HK-2 (cell line): Measurements from ENCODE around the gene CLTA.
"Not testable (repeated sequence)": the region's sequence is repeated elsewhere in the genome, so short reads cannot be mapped to it uniquely, and the experiment has no call there.

Experiments
- DNase-seq: peaks from one replicate; pipeline ENCODE4 v3.0.0-alpha.2; 2018; ENCODE audit not compliant: unreplicated experiment

The CLTA gene

GRCh38 chr9:36158122-36158521, 32.6 kb upstream of the CLTA start:
- no peak for DNase-seq

GRCh38 chr9:36158917-36159316, 31.8 kb upstream of the CLTA start:
- no peak for DNase-seq

- DNase-seq = not testable (repeated sequence)
These were observed 31.2 kb upstream of the CLTA start for GRCh38 chr9:36159509-36159908.

DNA sequence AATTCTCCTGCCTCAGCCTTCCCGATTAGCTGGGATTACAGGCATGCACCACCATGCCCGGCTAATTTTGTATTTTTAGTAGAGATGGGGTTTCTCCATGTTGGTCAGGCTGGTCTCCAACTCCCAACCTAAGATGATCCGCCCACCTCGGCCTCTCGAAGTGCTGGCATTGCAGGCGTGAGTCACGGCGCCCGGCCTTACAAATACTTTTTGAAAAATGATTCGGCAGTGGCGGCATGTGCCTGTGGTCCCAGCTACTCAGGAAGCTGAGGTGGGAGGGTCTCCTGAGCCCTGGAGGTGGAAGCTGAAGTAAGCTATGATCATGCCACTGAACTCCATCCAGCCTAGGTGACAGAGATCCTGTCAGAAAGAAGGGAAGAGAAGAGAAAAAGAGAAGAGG, 30.6 kb upstream of the CLTA start:
- not testable (repeated sequence) for DNase-seq

DNA sequence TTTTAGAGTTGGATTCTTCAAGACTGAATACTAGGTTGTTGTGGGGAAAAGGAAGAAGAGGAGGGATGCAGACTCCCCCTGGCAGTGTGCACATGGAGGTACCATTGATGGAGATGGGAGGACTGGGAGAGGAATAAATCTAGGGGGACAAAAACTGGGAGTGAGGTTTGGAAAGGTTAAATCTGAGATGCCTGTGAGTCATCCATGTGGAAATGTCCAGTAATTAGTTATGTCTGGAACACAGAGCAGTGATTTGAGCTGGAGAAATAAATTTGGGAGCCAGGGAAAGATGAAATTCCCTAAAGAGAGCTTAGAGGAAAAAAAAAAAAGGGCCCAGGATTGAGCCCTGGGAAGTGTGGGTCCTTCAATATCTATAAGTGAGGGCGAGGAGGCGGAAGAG, 29.5 kb upstream of the CLTA start:
- no peak for DNase-seq

GRCh38 chr9:36162211-36162738, 28.4 kb upstream of the CLTA start:
- no peak for DNase-seq

DNA sequence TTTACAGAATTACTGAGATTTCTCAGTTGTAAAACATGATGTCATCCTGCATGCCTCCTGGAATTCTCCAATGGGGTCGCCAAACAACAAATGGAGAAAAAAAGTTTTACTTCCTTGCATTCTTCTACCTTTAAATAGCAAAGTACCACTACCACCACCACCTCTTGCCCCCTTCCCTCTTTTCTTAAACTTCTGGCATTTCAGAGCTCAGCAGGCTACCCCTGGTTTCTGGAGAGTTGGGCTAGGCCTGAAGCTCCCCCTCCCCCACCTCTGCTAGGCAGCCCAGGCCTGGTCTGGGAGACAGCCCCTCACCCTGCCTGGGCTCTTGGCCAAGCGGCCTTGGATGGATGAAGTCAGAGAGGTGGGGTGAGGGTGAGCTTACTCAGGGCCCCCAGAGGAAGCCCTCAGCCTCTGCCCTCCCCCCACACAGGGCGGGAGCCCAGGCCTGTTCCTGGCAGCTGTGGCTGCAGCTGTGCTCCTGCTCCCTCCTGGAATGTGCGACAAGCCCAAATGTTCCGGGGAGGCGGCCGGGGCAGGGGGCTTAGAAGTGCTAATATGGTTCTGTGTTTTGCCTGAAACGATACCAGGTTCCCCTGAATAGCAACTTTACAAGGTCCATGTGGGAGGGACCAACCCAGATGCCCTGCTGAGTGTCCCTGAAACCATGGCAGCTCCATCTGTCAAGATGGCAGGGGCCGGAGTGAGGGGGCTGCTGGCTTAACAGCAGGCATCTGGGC, 27.5 kb upstream of the CLTA start:
- peak; percentile 71 for DNase-seq

DNA sequence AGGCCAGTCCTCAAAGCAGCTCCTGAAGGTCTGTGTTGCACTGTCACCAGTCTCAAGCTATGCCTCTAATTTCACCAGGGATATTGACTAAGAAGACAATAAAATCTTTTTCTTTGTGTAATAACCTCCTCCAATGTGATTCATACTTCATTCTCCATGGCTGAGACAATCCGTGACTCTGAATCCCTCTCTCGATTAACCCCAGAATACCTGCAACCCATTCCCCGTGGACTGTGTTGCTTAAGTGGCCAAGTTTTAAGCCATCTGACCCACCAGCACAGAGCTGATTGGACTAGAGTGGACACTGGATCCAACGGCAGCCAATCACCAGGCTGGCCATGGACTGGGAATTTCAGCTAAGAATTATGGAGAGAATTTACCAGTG, 26.9 kb upstream of the CLTA start:
- DNase-seq = no peak

DNA sequence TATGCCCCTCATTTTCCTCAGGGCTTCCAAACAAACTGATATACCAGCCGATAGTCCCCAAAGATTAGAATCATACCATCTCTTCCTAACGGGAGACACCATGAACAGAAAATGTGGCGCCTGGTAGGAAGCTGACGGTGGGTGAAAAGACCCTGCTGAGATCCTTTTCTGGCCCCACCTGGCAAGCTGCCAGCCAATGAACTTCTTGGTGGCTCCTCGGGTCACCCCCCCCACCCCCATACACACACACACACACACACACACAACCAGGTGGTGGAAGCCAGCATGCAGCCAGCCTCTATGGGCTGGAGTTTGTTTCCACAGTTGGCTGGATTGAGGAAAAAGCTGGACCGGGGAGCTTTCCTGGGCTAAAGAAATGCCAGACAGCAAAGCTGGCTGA, 26.3 kb upstream of the CLTA start:
- DNase-seq = no peak

GRCh38 chr9:36164989-36165388, 25.7 kb upstream of the CLTA start:
- DNase-seq = no peak

DNA sequence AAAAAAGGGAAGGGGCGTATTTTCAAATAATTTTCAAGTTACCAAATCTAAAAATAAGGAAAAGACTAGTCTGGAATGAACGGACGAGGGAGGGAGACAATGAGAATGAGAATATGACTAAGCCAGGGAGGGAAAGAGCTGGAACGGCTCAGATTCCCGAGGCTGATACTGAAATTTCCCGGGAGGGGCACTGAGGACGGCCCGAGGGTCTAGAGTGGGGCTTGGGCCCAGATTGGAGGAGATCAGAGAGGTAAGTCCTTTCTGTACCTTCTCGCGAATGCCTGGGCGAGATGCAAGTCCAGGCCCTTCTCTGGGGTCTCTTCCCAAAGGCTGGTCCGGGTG, 24.9 kb upstream of the CLTA start:
- no peak for DNase-seq

DNA sequence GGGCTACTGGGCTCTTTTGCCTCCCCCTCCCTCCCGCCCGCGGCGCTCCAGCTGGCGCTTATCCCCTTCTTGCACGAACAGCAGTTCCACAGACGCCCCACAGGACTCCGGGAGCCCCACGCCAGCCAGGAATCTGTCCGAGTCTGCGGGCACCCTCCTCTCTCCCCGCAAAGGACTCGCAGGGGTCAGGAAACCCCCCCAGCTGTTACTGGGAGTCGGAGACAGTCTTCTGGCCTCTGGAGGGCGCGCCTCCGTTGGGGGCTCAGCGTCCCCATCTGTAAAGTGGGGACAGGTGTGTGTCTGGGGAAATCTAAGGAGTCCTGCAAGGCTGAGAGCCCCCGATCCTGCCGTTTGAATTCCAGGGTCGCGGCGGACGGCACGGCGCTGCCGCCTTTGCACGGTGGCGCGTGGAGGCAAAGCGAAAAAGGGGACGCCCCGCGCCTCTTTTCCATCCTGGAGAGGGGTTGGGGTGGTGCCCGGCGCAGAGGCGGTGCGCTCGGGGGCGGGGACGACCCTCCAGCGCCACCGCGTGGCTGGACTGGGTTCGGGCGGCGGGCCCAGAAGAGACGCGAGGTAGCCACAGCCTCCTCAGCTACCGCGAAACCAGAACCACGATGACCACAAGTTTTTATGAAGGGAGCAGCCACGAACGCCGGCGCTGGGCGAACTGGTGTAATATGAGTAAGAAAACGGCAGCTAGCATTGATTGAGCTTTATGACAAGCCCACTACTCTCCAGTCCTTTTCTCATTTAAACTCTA, 24.4 kb upstream of the CLTA start:
- peak; percentile 78 for DNase-seq

DNA sequence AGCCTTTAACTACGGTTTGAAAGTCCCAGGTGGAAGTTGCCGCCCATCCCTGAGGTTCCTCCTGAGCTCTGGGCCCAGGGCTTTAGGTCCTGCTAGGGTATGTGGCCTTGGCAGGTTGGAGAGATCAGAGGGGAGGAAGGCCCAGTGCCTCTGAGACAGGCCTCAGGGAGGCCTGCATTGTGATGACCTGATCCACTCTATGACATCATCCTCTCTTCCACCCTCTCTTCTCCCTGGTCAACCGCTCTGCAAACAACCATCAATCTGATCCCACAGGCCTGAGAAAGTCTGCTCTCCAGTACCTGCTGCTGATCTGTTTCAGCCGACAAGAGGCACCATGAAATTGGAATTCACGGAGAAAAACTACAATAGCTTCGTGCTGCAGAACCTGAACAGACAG, 21.6 kb upstream of the CLTA start, which contains the start of gene CCIN:
Gene CCIN (plus strand): TSS at position 223 of the 400 bp plus-strand sequence. CDS start 115 bp downstream, at position 338.
- DNase-seq = no peak

GRCh38 chr9:36169708-36170107, 21.0 kb upstream of the CLTA start:
- no peak for DNase-seq

GRCh38 chr9:36170531-36170930, 20.2 kb upstream of the CLTA start:
- DNase-seq = no peak

DNA sequence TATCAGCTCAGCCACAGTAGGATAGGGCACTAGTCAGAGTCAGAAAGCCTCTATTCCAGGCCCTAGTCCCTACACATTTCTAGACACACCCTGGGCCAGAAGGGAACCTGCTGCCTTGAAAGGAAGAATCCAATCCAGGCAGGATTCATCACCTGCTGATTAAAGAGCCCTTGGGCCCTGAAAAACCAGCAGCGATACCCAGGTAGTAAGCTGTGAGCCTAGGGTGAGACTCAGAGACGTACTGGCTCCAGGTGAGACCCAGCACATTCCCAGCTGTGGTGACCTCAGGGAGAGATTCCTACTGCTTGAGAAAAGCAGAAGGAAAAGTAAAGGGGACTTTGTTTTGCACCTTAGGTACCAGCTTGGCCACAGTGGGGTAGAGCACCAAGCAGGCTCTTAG, 16.9 kb upstream of the CLTA start:
- no peak for DNase-seq

DNA sequence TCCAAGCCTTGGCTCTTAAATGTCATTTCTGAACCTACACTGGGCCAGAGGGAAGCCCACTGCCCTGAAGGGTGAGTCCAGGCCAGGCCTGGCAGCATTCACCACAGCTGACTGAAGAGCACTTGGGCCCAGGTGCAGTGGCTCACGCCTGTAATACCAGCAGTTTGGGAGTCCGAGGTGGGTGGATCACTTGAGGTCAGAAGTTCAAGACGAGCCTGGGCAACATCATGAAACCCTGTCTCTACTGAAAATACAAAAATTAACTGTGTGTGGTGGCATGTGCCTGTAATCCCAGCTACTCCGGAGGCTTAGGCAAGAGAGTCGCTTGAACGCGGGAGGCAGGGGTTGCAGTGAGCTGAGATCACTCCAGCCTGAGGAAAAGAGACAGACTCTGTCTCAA, 16.4 kb upstream of the CLTA start:
- no peak for DNase-seq

DNA sequence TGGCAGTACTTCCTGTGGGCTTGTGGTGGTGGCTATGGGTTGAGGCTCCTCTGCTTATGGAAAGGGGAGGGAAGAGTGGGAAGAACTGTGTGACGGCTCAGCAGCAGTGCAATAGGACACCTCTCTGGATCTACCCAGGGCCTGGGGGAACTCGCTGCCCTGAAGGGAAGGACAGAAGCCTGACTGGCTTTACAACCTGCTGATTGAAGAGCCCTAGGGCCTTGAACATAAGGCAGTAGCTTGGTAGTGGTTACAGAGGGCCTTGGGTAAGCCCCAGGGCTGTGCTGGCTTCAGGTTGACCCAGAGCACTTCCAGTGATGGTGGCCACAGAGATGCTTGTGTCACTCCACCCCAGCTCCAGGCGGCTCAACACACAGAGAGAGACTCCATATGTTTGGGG, 16.0 kb upstream of the CLTA start:
- DNase-seq = no peak

DNA sequence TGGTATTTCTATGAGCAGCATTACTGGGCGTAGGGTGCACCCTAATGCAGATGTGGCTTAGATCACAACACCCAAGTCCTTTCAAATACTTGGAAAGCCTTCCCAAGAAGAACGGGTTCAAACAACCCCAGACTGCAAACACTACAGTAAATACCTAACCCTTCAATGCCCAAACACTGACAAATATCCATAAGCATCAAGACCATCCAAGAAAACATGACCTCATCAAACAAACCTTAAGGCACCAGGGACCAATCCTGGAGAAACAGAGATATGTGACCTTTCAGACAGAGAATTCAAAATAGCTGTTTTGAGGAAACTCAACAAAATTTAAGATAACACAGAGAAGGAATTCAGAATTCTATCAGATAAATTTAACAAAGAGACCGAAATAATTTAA, 15.5 kb upstream of the CLTA start:
- DNase-seq = not testable (repeated sequence)

- not testable (repeated sequence) for DNase-seq
These were observed 14.2 kb upstream of the CLTA start for GRCh38 chr9:36176496-36176895.

- no peak for DNase-seq
These were observed 13.2 kb upstream of the CLTA start for GRCh38 chr9:36177571-36177970.

- not testable (repeated sequence) for DNase-seq
These were observed 10.5 kb upstream of the CLTA start for GRCh38 chr9:36180243-36180642.

DNA sequence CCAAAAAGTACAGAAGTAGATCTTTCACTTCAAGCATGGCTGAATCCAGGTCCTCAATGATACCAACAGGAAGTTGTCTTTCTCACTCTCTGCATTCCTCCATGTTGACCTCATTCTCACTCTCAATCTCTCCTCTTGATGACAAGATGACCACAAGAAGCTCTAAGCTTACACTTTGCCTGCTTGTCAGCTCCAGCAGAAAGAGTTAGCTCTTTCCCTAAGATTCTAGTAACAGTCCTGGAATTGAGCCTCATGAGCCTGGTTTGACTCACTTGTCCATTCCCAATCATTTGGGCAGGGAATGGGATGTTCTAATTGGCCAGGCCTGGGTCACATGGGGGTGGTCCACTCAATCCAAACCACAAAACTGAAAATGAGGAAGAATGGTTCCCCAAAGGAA, 3.3 kb upstream of the CLTA start:
- no peak for DNase-seq
